Activated naive CD8-positive, alpha-beta T cell treated with anti-CD3 and anti-CD28 coated beads, Interleukin-2, amount 10 ng/mL, durations not matched to agents 7 days and 5 days (primary cell): Measurements from ENCODE around the gene MDFIC. TPM values are rescaled to one million over a fixed set of nuclear protein-coding genes. Genes with fewer than 3 reads are reported as not detected.

Experiments used
- ATAC-seq: fragments of 150-1000 bp; cut with Tn5 transposase; one replicate; pipeline ENCODE4 v1.10.0; 2021; ENCODE audit warnings: low read depth, moderate library complexity
- POLR2A ChIA-PET: fragments of 350-600 bp; sonication (Branson Sonifier 250); formaldehyde crosslinking; loops from one replicate; lab custom pipeline; 2021; ENCODE audit warnings: antibody characterized with exemption; lab: Charles Lee
- DNase-seq: peaks from one replicate; pipeline ENCODE4 v3.0.0; 2021
- H3K27ac Mint-ChIP-seq: one replicate; pipeline ENCODE4 v1.8.0; 2022; ENCODE audit warnings: mild to moderate bottlenecking, mixed read lengths
- H3K27me3 Mint-ChIP-seq: one replicate; pipeline ENCODE4 v1.8.0; 2022; ENCODE audit warnings: mild to moderate bottlenecking, moderate library complexity, mixed read lengths
- H3K36me3 Mint-ChIP-seq: one replicate; pipeline ENCODE4 v1.8.0; 2021; ENCODE audit warnings: mild to moderate bottlenecking, mixed read lengths
- H3K4me1 Mint-ChIP-seq: one replicate; pipeline ENCODE4 v1.8.0; 2021; ENCODE audit warnings: mixed read lengths
- H3K4me3 Mint-ChIP-seq: one replicate; pipeline ENCODE4 v1.8.0; 2022; ENCODE audit warnings: mild to moderate bottlenecking, moderate library complexity, mixed read lengths
- H3K9me3 Mint-ChIP-seq: one replicate; pipeline ENCODE4 v1.8.0; 2021; ENCODE audit warnings: mixed read lengths
- total RNA-seq, 2 experiments: library from RNA; stranded (reverse); gene quantifications; one replicate each; pipeline ENCODE4 v1.2.3, GENCODE V29; 2021

The MDFIC gene
- total RNA-seq, 2 experiments from 2014 or later: 50.8 to 57.0 TPM

DNA sequence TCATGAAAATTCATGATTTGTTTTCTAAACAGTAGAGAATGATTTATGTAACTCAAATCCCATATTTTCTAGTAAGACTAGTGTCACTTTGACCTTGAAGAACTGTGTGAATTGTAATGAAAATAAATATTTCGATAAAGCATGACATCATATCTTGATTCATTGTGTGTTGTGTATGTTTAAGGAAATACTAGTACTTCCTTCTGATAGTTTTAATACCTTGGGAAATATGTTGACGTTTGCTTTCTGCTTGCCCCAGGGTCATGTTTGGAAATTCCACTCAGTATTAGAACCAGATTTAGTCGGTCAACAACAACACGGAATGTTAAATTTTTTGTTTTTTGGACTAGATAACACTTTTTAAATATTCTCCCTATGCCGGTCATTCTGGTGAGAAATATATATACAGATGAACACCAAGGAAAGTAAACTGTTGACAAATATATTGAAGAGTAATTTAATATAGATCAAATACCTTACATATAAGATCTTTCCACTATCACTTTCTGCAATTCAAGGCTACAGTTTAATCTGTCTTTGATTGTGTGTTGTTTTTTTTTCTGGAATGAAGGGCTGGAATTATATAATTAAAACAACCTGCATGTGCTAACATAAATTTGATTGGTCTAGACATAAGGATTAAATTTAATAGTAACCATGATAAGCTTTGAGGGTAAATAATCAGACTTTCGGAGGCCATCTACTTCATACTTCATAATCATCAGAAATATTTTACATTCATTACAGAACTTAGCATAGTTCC, 126.2 kb downstream of the MDFIC start:
- Mint-ChIP-seq H3K27me3 (peaks cover 13% of the 10 kb centered on the region), H3K27ac (no peak overlapping the region), H3K4me3 (no peak overlapping the region), H3K4me1 (no peaks in the 10 kb centered on the region), H3K9me3 (no peaks in the 10 kb centered on the region), H3K36me3 (no peaks in the 10 kb centered on the region)
- no peak for DNase-seq
- ATAC-seq: no peak
- POLR2A ChIA-PET: no interaction called here

DNA sequence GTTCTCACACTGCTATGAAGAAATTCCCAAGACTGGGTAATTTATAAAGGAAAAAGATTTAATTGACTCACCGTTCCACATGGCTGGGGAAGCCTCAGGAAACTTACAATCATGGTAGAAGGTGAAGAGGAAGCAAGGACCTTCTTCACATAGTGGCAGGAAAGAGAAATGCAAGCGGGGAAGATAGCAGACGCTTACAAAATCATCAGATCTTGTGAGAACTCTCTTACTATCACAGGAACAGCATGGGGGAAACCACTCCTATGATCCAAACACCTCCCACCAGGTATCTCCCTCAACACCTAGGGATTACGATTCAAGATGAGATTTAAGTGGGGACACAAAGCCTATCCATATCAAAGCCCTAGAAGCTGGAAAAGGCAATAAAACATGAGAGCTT, 130.8 kb downstream of the MDFIC start:
- Mint-ChIP-seq H3K9me3 (no peaks in the 10 kb centered on the region), H3K27ac (no peak overlapping the region), H3K27me3 (peaks cover 7% of the 10 kb centered on the region), H3K4me3 (no peak overlapping the region), H3K4me1 (peaks cover 5% of the 10 kb centered on the region), H3K36me3 (peaks cover 2% of the 10 kb centered on the region)
- DNase-seq: no peak
- POLR2A ChIA-PET: no interaction called here
- no peak for ATAC-seq

DNA sequence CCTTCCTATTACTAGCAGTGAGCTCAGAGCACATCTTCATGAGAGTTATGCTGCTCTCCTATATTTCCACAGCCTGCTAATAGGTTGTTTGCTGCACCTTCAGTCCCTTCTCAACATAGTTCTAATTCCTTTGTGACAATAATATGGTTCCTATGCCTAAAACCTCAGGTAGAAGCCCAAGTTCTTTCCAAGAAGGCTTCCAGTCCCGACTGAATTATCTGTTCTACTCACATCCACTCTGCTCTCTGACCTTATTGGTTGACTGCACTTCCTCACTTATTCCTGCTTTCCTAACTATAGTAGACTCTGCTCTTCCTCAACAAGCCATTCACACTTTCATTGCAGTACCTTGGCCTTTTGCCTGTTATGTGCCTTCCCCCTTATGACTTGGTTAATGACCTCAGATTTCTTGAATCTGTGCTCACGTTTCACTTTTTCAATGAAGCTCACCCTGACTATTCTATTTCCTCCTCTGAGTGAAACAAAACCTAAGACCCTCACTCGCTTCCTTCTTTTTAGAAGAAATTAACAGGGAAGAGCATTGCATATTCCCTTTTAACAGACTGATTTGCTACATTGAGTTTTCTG, 132.7 kb downstream of the MDFIC start:
- POLR2A ChIA-PET: no interaction called here

DNA sequence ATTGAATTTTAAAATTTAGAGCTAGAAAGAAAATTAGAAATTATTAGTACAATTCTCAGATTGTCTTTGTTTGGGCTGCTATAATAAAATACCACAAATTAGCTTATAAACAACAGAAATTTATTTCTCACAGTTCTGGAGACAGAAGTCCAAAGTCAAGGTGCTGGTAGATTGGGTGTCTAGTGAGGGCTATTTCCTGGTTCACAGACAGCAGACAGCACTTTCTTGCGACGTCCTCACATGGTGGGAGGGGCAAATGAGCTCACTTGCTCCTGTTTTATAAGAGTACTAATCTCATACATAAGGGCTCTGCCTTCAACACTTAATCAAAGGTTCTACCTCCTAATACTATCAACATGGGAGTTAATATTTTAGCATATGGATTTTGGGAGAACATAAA, 134.1 kb downstream of the MDFIC start:
- DNase-seq (no peak), ATAC-seq (no peak)
- Mint-ChIP-seq H3K27ac (no peak overlapping the region), H3K4me3 (no peak overlapping the region), H3K4me1 (peaks cover 5% of the 10 kb centered on the region), H3K9me3 (no peaks in the 10 kb centered on the region), H3K27me3 (peaks cover 4% of the 10 kb centered on the region), H3K36me3 (peaks cover 2% of the 10 kb centered on the region)
- POLR2A ChIA-PET: no interaction called here

More for the DNA sequence above, 132.7 kb downstream of the MDFIC start:
- peaks cover 4% of the 10 kb centered on the region for H3K27me3 Mint-ChIP-seq
- no peak overlapping the region for H3K4me3 Mint-ChIP-seq
- no peak overlapping the region for H3K27ac Mint-ChIP-seq
- no peak for ATAC-seq
- no peaks in the 10 kb centered on the region for H3K9me3 Mint-ChIP-seq
- peaks cover 2% of the 10 kb centered on the region for H3K36me3 Mint-ChIP-seq
- peaks cover 5% of the 10 kb centered on the region for H3K4me1 Mint-ChIP-seq
- no peak for DNase-seq

DNA sequence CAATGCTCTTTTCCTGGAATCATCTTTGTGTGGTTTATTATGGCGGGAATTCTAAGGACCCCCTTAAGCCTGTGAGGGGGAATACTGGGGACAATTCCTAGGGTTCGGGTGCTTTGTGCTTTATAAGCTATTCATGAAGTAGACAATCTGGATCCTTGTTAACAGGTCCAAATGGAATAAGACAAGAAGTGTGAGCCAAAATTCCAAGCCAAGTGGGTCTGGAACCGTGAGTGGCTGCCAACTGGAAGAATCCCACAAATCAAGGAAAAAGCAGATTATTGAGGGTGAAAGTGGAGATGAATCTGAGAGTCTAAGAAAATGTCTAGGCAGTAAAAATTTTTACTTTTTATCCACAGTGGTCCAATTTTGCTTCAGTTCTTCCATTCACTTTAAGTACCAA, 136.8 kb downstream of the MDFIC start:
- Mint-ChIP-seq H3K27ac (no peak overlapping the region), H3K9me3 (no peaks in the 10 kb centered on the region), H3K36me3 (peaks cover 2% of the 10 kb centered on the region), H3K27me3 (peaks cover 4% of the 10 kb centered on the region), H3K4me3 (no peak overlapping the region), H3K4me1 (peaks cover 5% of the 10 kb centered on the region)
- DNase-seq (no peak), ATAC-seq (no peak)
- POLR2A ChIA-PET: no interaction called here

DNA sequence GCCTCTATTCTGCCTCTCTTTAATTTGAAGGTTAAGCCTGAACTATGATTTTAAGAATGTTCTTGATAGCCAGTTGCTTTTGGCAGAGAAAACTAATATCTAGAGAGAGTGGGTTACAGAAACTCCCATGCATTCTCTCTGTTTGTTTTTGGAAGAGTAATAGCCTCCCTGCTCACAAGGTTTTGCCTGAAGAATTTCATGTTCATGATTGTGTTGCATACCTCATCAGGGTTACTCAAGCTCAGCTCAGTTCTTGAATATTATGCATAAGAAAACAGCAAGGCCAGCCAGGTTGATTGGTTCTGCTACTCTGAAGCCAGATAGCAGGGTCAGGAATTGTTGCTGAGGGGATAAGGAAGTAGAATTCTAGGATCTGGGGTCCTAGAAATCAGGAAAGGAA, 137.4 kb downstream of the MDFIC start:
- DNase-seq (no peak), ATAC-seq (no peak)
- H3K4me1 Mint-ChIP-seq: peaks cover 5% of the 10 kb centered on the region

DNA sequence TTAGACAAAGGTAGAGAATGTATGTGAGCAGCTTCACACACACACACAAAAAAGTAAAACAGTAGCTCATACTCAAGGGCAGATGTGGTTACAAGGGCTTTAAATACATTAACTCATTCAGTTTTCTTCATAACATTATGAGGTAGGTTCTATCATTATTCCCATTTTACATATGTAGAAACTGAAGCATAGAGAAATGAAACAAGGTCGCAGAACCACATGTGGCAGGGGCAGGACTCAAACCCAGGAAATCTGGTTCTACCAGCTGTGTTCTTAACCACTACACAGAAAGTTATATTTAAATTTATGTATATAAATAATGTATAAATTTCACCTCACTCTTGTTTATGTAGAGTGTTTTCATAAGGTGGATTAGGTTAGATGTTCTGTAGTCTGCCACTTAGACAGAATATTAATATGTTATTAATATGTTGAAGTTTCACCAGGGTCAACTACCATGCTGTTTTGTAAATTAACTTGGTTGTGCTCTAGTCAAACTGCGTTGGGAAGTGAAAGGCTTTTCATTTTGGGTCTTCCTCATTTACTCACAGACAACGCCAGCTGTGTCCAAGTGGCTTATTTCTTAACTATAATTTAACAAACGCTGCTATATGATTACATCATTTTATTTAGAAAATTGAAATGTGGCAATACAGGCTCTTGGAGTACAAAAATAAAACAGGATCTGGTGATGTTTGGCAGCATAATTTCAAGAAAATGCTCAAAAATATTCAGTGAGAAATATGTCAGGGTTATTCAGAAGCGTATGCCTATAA, 138.4 kb downstream of the MDFIC start:
- peaks cover 5% of the 10 kb centered on the region for H3K27me3 Mint-ChIP-seq
- no peak for DNase-seq
- POLR2A ChIA-PET: no interaction called here
- ATAC-seq: no peak
- H3K27ac Mint-ChIP-seq: no peak overlapping the region
- no peaks in the 10 kb centered on the region for H3K36me3 Mint-ChIP-seq
- no peaks in the 10 kb centered on the region for H3K4me1 Mint-ChIP-seq
- no peaks in the 10 kb centered on the region for H3K9me3 Mint-ChIP-seq
- H3K4me3 Mint-ChIP-seq: no peak overlapping the region

More for the DNA sequence above, 137.4 kb downstream of the MDFIC start:
- POLR2A ChIA-PET: no interaction called here
- Mint-ChIP-seq H3K9me3 (no peaks in the 10 kb centered on the region), H3K27me3 (peaks cover 4% of the 10 kb centered on the region), H3K36me3 (peaks cover 2% of the 10 kb centered on the region), H3K27ac (no peak overlapping the region), H3K4me3 (no peak overlapping the region)

DNA sequence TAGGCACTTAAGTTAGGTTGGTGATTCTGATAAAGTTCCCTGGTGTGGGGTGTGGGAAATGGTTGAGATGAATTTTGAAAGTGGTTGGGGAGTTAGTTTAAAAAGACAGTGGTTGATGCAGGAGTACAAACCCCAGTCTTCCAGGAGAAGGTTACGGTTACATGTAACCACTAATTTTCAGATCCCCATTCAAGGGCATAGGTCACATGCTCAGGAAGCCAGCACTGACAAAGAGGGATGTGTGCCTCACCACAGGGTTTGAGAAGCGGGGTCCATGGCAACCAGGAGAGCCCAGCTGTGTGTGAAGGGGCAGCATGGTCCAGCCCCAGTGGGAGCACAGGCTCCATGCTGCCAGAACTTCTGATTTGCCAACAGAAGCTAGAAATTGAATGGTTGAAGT, 144.2 kb downstream of the MDFIC start:
- Mint-ChIP-seq H3K27me3 (peaks cover 9% of the 10 kb centered on the region), H3K36me3 (peaks cover 5% of the 10 kb centered on the region), H3K27ac (no peak overlapping the region), H3K4me3 (no peak overlapping the region), H3K9me3 (peaks cover 3% of the 10 kb centered on the region), H3K4me1 (peaks cover 4% of the 10 kb centered on the region)
- no peak for DNase-seq
- ATAC-seq: no peak
- POLR2A ChIA-PET: no interaction called here

DNA sequence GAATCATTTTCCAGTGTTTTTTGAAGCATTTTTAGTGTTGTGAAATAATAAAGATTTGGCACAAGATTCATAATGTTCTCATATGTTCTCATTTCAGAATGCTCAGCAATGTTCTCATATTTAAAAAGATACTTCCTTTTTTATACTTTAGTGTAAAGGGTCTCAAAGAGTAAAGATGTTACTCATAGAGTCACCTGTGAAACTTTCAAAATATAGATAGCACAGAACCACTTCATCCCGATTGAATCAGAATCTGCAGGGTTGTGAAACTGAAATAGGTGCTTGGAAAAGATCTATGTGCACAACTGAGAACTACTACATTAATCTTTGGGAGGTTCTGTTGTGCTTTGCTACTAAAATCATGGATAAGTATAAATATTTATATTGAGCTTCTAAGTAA, 144.7 kb downstream of the MDFIC start:
- Mint-ChIP-seq H3K4me3 (no peak overlapping the region), H3K4me1 (peaks cover 4% of the 10 kb centered on the region), H3K27me3 (peaks cover 9% of the 10 kb centered on the region), H3K36me3 (peaks cover 5% of the 10 kb centered on the region), H3K9me3 (peaks cover 3% of the 10 kb centered on the region), H3K27ac (no peak overlapping the region)
- no peak for ATAC-seq
- no peak for DNase-seq
- POLR2A ChIA-PET: no interaction called here

DNA sequence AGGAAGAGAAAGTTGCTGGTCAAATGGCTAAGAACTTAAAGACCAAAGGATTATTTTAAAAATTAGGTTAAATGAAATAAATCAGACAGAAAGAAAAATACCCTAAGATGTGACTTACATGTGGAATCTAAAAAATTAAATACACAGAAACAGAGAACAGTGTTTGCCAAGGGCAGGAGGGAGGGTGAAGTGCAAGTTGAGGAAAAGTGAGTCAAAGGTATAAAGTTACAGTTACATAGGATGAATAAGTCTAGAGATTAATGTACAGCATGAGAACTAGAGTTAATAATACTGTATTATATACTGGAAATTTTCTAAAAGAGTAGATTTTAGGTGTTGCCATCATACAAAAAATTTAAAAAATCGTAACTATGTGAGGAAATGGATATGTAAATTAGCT, 146.3 kb downstream of the MDFIC start:
- H3K27me3 Mint-ChIP-seq: peaks cover 12% of the 10 kb centered on the region
- H3K27ac Mint-ChIP-seq: no peak overlapping the region
- ATAC-seq: no peak
- no peak overlapping the region for H3K4me3 Mint-ChIP-seq
- H3K36me3 Mint-ChIP-seq: peaks cover 5% of the 10 kb centered on the region
- POLR2A ChIA-PET: no interaction called here
- peaks cover 5% of the 10 kb centered on the region for H3K9me3 Mint-ChIP-seq
- DNase-seq: no peak
- H3K4me1 Mint-ChIP-seq: peaks cover 4% of the 10 kb centered on the region
